GM21367 (cell line): ENCODE data around the gene NOD2.

Experiments used
- ATAC-seq: cut with Tn5 transposase; IDR thresholded peaks from one replicate; pipeline ENCODE4 v1.9.1; 2021; ENCODE audit not compliant: unreplicated experiment

The NOD2 gene

DNA sequence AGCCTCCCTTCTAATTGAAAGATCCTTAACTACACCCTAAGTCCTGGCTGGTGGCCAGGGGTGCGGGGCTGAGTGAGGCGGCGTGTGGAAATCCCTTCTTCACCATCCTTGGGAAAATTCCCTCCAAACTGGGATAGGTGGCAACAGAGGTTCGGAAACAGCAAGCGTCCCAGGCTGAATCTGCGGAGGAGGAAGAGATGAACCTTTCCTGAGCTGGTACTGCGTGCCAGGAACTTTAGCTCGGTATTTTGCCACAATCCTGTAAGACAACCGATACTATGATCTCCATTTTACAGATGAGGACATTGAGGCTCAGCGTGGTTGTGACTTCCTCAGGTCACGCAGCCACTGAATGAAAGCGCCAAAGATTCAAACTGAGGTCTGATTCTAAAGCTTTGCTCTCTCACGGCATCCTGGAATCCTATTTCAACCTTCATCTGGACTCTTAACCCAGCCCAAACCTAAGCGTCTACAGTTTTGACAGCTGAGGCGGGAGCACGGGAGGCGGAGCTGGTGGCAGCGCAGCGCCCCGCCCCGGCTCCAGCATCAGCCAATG, 47.9 kb downstream of the NOD2 start:
- peak; percentile 1 for ATAC-seq

DNA sequence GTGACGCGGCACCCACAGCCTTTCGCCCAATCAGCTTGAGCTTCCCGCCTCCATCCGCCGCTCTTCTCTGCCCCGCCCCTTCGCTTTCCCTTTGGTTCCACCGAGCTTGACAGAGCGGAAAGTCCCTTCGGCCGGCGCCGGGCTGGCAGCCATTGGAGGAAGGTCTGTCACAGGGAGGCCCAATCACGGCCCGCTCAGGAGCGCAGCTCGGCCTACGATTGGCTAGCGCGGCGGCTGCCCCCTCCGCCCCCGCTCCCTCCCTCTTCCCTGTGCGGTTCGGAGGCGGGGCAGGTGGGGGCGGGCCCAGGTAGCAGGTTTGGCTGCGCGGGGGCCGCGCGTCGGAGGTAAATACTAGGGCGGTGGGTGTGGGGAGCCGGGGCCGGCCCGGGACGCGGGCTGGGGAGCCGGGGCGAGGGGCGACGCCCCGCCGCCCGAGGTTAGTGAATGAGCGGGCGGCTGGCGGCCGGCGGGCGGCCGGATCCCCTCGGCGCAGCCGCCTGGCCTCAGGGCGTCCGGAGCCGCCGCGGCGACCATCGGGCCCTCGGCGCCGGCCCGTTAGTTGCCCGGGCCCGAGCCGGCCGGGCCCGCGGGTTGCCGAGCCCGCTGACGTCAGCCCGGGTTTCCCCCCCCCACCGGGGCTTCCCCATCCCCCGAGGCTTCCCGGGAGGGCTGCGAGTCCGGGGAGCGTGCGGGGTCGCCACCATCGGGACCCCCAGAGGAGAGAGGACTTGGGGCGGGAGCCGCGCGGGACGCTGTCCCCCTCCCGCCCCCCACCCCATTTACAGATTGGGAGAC, 48.6 kb downstream of the NOD2 start, which contains the start of gene CYLD:
Gene CYLD, plus strand, starts transcription at position 306 of the 795 bp plus-strand sequence. CDS start 7,613 bp downstream, outside the sequence.
- peak; percentile 92 for ATAC-seq

DNA sequence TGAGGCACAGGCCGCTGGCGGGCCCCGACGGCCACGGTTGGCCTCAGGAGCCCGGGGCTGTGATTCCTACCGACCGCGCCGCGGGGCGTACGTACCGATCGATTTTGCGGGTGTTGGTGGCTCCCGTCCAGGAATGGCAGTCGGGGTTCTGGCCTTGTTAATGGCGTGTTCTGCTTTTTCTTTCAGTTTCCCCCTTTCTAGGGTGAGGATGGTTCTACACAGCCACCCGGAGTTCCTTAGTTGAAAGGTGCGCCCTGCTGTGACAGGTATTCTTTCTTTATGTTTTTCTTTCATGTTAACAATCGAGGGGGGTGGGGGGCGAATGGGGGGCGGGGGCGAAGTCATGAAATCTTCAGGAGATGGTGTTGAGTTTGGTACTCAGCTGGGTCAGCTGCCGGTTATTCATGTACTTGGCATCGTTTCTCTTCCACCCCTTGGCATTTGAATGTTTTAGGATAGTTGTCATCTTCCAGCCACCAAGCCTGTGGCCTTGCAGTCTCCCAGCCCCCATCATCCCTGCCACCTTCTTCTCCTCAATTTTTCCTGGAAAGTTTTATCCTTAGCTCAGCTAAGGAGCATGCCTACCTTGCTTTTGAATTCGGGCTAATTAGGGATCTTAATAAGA, 49.3 kb downstream of the NOD2 start:
- ATAC-seq, result no peak

DNA sequence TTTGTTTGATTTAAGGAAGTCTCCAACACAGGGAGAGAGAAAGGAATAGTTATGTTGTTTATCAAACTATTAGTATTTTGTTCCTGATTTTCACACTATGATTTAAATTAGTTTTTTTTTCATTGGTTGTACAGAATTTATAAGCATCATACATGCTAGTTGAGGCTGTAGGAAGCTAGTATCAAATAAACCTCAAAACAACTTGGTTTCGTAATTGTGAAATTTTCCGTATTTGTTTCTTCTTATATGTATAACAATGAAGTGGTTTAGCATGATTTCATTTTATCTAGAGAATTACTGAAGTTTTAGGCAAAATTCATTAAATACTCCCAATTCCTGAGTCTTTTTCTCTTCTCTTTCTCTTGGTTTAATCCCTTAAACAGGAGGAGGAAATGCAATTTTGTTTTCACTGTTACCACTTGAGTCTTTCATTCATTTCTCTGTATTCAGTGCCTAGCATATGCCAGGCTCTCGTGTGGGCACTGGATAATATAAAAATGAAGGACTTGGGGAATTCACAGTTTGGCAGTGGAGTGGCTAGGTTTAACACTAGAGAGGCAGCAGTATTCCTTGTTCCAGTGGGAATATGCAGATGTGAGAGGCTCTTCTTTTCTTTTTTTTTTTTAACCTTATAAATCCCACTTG, 50.3 kb downstream of the NOD2 start:
- ATAC-seq, result no peak

DNA sequence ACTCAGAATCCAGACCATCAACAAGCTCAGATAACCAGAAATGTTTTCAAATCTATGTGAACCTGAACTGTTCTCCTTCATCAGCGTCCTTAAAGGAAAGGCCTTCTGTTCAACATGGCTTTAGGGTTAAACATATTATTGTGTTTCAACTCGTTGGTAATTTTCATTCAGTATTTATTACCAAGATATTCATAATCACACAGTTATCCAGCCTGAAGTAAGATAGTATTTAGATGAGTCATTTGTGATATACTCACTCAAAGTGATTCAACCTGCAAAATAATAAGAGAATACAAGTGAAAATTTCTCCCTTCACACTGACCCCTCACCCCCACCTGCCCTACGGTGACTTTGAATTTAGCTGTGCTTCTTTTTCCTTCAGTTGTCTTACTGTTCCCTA, 51.5 kb downstream of the NOD2 start:
- no peak for ATAC-seq

DNA sequence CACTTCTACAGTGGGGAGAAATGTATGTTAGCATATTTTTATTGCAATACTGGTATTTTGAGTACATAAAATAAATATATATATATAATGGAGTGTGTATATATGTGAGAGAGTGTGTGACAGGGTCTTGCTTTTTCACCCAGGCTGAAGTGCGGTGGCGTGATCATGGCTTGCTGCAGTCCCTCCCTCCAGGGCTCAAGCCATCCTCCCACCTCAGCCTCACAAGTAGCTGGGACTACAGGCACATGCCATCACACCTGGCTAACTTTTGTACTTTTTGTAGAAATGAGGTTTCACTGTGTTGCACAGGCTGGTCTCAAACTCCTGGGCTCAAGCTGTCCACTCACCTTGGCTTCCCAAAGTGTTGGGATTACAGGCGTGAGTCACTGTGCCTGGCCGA, 52.5 kb downstream of the NOD2 start:
- ATAC-seq, result no peak

DNA sequence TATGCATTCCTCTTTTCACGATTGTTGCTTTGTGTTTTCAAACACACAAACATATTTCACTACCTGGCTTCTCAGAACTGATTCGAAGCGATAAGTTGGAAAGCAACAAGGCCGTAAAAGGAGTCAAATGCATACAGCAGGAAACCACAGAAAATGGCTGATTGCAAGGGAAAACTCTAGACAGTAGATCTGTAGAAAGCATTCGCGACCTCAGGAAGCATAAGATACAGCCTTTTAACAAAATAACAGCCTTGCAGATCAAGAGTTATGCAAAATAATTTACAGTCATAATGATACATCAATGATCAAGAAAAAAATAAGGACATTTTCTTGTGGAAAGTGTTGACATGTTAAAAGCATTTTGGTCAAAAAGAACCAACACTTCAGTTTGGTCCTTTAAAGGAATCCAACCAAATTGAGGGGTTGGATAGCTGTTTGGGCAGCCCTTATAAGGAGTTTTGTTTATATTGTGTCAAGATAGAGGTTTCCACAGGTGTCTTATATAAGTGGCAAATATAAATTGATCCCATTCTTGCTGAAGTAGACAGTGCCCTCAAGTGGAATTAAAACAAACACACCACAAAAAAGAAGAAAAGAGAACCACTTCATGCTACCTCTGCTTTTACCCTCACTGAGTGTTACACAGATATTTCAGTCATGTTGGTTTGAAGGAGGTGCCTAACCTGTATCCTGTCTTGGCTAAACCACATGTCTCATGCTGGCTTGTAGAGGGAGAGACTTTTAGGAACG, 54.0 kb downstream of the NOD2 start:
- peak; percentile 46 for ATAC-seq

DNA sequence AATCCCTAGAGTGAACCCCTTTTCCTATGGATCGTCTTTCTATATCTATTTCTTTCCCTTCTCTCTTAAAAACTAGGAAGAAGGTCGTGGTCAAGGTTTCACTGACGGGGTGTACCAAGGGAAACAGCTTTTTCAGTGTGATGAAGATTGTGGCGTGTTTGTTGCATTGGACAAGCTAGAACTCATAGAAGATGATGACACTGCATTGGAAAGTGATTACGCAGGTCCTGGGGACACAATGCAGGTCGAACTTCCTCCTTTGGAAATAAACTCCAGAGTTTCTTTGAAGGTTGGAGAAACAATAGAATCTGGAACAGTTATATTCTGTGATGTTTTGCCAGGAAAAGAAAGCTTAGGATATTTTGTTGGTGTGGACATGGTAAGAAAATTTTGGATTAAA, 58.1 kb downstream of the NOD2 start:
- no peak for ATAC-seq

DNA sequence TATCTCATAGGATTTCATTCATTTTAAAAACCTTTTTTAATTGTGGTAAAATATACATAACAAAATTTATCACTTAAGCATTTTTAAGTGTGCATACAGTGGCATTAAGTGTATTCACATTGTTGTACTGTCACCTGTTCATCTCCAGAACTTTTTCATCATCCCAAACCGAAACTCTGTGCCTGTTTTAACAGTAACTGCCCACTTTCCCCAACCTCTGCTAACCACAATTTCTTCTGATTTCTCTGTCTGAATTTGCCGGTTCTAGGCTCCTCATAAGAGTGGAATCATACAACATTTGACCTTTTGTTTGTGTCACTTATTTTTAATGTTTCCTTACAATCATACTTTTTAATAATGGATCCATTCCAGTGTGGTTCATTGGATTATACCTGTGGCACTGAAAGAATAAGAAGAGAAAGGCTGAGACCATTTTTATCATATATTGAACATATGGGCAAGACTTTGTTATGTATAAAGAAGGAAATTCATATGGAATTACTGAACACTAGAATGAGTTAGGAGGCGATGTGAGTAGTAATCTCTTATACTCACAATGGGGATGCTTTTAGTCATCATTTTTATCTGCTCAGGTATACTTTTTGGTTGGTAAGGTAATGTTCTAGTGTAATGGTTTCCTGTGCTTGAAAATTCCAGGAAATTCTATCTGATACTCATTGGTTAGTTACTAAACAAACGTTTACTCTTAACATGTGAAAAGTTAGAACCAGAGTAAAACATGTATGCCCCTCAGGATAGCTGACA, 59.2 kb downstream of the NOD2 start:
- no peak for ATAC-seq

DNA sequence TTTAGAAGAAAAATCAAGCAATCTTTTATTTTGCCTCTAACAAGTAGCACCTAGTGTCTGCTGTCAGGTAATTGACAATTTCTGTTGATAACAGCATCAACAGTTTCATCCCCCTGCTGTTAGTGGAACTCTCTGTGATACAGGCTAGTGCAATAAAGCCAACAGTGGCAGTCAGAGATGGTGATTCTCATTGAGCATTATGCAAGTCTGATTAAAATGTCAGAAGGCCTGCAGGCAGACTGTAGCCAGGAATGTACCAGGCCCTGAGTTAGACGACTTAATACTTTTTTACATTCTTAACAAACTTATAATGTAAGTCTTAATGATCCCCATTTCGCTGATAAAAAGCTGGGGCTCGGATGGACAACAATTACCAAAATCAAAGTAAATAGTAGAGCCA, 63.1 kb downstream of the NOD2 start:
- ATAC-seq, result no peak

DNA sequence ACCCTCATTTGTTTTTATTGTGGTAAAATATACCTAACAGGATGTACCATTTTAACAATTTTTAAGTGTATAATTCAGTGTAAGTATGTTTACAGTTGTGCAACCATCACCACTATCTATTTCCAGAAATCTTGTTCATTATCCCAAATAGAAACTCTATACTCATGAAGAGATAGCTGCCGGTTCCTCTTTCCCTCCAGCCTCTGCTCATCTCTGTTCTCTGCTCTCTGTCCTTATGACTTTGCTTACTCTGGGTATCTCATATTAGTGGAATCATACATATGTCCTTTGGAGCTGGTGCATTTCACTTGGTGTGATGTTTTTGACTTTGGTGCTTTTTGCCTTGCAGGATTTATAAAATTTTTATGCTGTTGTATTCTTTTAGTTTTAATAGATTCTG, 67.9 kb downstream of the NOD2 start:
- no peak for ATAC-seq

DNA sequence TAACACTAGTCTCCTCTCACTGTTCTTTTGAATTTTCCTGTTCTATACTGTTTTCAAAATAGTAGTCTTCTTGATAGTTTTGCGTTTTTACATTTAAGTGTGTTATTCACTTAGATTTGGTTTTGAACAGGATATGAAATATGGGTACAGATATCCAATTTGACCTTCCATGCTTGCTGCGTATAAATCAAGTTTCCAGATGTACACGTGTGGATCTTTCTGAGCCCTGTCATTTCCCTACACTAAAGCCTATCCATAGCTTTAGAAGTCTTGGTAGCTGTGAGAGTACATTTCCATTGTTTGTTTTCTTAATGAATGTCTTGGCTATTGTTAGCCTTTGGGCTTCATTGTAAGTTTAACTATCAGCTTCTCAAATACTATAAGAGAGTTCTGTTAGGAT, 68.8 kb downstream of the NOD2 start:
- ATAC-seq, result no peak

DNA sequence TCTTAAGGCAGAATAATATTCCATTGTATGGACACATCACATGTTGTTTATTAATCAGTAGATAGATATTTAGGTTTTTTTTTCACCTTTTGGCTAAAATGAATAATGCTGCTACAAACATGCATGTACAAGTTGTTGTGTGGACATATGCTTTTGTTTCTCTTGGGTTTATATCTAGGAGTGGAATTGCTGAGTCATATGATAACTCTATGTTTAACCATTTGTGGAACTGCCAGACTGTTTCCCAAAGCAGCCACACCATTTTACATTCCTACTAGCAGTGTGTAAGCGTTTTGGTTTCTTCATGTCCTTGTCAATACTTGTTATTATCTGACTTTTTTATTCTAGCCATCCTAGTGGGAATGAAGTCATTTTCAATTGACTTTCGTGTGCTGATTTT, 69.8 kb downstream of the NOD2 start:
- no peak for ATAC-seq

DNA sequence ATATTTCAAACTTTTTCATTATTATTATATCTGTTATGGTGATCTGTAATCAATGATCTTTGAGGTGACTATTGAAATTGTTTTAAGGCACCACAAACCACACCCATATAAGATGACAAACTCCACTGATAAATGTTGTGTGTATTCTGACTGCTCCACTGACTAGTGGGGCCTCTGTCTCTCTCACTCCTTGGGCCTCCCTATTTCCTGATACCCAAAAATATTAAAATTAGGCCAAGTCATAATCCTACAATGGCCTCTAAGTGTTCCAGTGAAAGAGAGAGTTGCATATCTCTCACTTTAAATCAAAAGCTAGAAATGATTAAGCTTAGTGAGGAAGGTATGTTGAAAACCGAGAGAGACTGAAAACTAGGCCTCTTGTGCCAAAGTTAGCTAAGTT, 71.9 kb downstream of the NOD2 start:
- no peak for ATAC-seq

DNA sequence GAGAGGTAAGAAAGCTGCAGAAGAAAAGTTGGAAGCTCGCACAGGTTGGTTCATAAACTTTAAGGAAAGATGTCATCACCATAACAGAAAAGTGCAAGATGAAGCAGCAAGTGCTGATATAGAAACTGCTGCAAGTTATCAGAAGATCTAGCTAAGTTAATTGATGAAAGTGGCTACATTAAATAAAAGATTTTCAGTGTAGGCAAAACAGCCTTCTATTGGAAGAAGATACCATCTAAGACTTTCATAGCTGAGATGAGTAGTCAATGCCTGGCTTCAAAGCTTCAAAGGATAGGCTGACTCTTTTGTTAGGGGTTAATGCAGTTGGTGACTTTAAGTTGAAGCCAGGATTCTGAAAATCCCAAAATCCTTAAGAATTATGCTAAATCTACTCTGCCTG, 72.5 kb downstream of the NOD2 start:
- ATAC-seq, result no peak

DNA sequence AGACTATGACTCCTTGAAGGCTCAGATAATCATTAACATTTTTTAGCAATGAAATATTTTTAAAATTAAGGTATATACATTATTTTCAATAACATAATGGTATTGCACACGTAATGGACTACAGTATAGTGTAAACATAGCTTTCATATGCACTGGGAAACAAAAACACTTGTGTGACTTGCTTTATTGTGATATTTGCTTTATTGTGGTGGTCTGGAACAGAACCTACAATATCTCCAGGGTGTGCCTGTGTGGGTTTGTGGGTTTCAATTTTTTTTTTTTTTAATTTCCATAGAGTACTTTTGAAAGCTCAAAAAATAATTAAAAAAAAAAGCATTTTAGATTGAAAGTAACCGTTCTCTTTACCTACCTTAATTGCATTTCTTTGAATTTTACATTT, 73.8 kb downstream of the NOD2 start:
- no peak for ATAC-seq

DNA sequence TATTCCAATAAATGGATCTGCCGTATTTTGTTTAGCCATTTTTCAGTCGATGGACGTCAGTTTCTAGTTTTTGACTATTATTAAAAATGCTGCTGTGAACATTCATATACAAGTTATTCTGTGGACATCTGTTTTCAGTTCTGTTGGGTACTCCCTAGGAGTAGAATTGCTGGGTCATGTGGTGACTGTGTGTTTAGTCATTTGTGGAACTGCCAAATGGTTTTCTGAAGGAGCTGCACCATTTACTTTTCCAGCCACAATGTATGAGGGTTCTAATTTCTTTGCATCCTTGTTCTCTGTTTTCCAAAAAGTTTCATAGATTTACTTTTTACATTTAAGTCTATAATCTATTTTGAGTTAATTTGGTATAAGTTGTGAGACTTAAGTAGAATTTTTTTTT, 78.0 kb downstream of the NOD2 start:
- ATAC-seq, result no peak

DNA sequence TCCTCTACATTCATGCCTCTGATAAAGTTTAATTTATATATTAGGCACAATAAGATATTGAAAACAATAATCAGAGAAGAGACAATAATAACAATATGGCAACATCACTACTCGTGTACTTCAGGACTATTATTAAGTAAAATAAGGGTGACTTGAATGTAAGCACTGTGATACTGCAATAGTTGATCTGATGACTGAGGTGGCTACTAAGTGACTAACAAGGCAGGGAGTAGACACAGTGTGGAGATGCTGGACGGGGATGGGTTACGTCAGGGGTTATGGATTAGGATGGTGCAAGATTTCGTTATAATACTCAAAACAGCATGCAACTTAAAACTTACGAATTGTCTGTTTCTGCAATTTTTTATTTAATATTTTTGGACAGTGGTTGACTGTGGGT, 81.0 kb downstream of the NOD2 start:
- ATAC-seq, result no peak

DNA sequence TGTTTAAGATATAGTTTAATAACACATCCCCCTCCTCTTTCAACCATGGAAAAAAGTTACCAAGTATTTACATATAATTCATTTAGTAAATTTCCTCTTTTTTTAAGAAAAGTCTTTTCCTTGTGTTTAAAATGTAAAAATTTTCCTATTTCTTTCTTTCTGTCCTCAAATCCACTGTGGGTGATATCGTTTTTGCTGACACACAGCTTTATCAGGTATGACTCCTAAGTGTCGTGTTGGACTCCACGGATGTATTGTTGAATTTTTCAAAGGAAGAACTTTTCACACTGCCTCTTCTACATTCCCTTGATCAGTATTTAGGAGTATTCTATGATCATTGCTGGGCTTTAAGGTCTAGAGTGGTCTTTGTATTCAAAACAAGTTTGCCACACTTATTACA, 81.6 kb downstream of the NOD2 start:
- no peak for ATAC-seq

DNA sequence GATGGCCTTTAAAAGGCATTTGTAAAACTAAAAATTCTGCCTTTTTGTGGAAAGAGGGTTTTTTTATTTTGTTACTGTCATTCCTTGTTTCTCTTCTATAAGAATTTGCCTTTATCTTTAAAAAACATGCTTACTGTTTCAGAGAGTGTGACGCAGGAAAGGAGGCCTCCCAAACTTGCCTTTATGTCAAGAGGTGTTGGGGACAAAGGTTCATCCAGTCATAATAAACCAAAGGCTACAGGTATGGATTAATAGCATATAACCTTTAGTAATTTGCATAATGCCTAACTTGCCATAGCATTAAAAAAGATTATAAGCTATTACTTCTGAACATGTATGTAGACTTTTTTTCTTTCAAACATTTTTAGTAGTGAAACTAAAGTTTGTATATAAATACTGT, 82.6 kb downstream of the NOD2 start:
- no peak for ATAC-seq
